Panc1 (cell line): ENCODE data around the gene PTPRH.

Source experiments
- TF ChIP-seq, protein P1 (sequence below): fragments of 450-650 bp; IDR thresholded peaks from 2 replicates; pipeline ENCODE4 v1.5.1; 2017; ENCODE audit warnings: mild to moderate bottlenecking
- TF ChIP-seq, protein P2 (sequence below), 2 experiments: IDR thresholded peaks; 2 replicates each; pipeline ENCODE4 v1.6.1; 2011 to 2012; ENCODE audit warnings: low read depth in 2 of 2, control low read depth in 1 of 2, low read length in 1 of 2, mild to moderate bottlenecking in 1 of 2, moderate library complexity in 1 of 2; ENCODE audit not compliant: insufficient read depth in 1 of 2

DNA sequence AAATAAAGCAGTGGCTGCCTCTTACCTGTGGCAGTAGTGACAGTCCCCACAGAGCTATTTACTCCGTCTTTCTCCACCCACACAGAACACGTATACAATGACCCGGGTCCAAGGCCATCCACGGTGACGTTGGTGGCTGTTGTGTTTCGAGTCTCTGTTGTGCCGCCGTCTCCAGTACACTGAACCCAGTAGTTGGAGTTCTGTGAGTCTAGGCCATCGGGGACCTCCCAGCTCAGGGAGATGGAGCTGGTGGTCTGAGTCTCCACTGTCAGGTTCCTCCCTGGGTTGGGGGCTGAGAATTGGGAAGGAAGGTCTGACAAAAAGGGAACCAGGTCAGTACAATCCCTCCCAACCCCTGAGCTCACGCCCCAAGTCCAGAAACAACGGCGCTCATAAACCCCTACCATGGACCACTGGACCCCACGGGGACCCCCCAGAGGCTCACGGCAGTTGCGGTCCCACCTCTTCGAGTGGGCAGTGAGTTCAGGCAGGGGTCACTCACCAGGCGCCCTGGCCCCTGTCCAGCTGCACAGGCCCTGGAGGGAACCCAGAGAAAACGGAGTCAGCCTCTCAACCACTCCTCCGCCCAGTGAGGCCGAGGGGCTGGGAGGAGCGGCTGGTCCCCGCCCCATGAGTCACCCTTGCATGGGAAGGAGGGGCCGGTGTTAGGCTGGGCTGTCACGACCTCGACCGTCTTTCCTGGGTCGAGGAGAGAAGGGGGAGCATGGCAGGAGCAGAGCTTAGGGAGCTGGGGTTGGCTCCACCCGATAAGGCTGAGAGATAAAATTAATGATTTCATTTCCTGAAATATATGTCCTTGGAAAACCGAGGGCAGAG is 2.4 kb downstream of the PTPRH start:
- TF ChIP-seq, protein P1, sequence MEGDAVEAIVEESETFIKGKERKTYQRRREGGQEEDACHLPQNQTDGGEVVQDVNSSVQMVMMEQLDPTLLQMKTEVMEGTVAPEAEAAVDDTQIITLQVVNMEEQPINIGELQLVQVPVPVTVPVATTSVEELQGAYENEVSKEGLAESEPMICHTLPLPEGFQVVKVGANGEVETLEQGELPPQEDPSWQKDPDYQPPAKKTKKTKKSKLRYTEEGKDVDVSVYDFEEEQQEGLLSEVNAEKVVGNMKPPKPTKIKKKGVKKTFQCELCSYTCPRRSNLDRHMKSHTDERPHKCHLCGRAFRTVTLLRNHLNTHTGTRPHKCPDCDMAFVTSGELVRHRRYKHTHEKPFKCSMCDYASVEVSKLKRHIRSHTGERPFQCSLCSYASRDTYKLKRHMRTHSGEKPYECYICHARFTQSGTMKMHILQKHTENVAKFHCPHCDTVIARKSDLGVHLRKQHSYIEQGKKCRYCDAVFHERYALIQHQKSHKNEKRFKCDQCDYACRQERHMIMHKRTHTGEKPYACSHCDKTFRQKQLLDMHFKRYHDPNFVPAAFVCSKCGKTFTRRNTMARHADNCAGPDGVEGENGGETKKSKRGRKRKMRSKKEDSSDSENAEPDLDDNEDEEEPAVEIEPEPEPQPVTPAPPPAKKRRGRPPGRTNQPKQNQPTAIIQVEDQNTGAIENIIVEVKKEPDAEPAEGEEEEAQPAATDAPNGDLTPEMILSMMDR = no peak
- TF ChIP-seq, protein P2, sequence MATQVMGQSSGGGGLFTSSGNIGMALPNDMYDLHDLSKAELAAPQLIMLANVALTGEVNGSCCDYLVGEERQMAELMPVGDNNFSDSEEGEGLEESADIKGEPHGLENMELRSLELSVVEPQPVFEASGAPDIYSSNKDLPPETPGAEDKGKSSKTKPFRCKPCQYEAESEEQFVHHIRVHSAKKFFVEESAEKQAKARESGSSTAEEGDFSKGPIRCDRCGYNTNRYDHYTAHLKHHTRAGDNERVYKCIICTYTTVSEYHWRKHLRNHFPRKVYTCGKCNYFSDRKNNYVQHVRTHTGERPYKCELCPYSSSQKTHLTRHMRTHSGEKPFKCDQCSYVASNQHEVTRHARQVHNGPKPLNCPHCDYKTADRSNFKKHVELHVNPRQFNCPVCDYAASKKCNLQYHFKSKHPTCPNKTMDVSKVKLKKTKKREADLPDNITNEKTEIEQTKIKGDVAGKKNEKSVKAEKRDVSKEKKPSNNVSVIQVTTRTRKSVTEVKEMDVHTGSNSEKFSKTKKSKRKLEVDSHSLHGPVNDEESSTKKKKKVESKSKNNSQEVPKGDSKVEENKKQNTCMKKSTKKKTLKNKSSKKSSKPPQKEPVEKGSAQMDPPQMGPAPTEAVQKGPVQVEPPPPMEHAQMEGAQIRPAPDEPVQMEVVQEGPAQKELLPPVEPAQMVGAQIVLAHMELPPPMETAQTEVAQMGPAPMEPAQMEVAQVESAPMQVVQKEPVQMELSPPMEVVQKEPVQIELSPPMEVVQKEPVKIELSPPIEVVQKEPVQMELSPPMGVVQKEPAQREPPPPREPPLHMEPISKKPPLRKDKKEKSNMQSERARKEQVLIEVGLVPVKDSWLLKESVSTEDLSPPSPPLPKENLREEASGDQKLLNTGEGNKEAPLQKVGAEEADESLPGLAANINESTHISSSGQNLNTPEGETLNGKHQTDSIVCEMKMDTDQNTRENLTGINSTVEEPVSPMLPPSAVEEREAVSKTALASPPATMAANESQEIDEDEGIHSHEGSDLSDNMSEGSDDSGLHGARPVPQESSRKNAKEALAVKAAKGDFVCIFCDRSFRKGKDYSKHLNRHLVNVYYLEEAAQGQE (IDR thresholded peaks at IDR 0.05; ENCODE audit: insufficient read depth in 1 of 2, low read depth in 2 of 2, low read length in 1 of 2) = no peak; a peak in 1 of 4 replicates
